A549 treated with RU486 at 1 μM for 4 hours (cell line): ENCODE data around the gene AKAP11. TPM values are rescaled to one million over a fixed set of nuclear protein-coding genes. Genes with fewer than 3 reads are reported as not detected.

Experiments
- total RNA-seq: library from RNA; stranded (reverse); fragments of 200-300 nt; extraction: Qiagen RNA extraction; gene quantifications from 5 replicates; pipeline ENCODE4 v1.2.3, GENCODE V29; 2022; ENCODE audit warnings: low read depth

Gene AKAP11, protein sequence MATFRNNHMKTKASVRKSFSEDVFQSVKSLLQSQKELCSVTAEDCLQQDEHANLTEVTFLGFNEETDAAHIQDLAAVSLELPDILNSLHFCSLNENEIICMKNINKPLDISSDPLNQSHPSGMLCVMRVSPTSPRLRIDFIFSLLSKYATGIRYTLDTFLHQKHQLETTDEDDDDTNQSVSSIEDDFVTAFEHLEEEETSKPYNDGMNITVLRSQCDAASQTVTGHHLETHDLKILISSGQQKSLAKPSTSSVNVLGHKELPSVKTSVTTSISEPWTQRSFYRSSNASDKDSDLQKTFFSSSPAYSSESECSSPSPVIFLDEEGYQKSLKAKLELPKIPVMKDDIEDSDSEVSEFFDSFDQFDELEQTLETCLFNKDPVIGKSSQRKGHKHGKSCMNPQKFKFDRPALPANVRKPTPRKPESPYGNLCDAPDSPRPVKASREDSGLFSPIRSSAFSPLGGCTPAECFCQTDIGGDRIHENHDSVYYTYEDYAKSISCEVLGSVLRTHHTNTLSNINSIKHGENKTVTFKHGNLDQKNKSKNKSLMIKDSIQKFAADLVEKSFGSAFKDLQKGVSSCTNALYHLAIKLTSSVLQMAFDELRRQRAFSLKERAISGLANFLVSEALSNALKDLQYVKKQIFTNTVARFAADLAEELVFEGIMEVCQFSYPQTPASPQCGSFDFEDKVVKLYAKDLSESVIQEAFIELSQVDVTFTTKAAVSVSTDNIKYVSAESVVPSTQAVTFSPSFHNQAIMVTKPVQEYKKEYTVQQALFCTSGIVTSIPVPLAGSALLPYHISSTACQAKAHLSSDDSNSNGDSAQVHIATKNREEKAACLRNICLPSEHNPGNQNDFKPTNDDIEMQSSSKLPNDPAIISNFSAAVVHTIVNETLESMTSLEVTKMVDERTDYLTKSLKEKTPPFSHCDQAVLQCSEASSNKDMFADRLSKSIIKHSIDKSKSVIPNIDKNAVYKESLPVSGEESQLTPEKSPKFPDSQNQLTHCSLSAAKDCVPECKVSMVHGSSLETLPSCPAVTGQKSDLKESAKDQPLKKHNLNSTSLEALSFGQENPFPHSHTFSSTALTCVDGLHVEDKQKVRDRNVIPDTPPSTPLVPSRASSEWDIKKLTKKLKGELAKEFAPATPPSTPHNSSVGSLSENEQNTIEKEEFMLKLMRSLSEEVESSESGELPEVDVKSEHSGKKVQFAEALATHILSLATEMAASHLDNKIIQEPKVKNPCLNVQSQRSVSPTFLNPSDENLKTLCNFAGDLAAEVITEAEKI (N-terminal part only)
- total RNA-seq = 2.5 to 7.0 TPM (median 6.8 TPM) in 5 replicates

DNA sequence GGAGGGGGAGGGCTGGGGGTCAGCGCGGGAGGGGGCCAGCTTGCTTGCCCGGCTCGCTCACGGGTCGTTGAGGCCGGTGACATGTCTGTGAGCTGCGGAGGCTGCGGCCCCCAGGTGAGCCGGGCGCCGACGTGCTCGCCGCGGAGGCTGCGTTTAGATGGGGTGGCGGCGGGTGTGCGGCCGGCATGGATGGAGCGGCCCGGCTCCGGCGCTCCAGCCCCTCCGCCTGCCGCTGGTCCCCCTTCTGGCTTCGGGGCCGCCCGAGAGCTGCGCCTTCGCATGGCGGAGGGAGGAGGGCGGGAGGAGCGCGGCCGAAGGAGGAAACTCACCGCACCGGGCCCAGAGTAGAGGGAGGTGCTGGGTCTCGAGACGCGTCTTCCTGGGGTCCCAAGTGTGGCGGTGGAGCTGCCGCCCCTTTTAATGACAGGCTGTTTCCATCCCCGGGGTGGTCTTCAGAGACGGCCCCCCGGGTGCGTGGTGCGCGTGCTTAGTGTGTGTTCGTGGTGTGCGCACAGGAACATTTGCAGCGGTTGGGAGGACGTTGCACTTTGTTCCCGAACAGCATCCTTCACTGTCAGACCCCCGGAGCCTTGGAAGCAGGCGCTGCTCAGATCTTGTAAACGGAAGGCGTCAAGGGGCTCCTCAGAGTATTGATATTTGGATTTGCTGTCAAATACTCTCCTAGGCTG is at the start of gene AKAP11:
AKAP11 (plus strand) TSS at position 38 of the 689 bp plus-strand sequence. CDS start 14,197 bp downstream, outside the sequence.

Other genes starting within 250 kb of the AKAP11 start
- gene DGKH, start 223.5 kb upstream of the AKAP11 start, total RNA-seq = 4.3 to 5.3 TPM (median 4.7 TPM) in 5 replicates